Adipose tissue (tissue), 3 donors: ENCODE data around the gene PCDHGA7. TPM values are rescaled to one million over a fixed set of nuclear protein-coding genes. Genes with fewer than 3 reads are reported as not detected.
"Not testable (repeated sequence)": the region's sequence is repeated elsewhere in the genome, so short reads cannot be mapped to it uniquely, and the experiment has no call there.

Experiments used
- H3K27ac ChIP-seq: one replicate; pipeline ENCODE4 v1.5.1; 2013; ENCODE audit warnings: low read depth, low read length
- WGBS, 3 donors: extraction: QIAGEN DNeasy Blood & Tissue Kit; methylation state at CpG; one replicate each; pipeline ENCODE4 v1.1.7; 2013; 5-methylcytosine and 5-hydroxymethylcytosine counted together
- polyA plus RNA-seq, 3 donors: library from polyadenylated mRNA; stranded (reverse); fragments of 200-250 nt; gene quantifications; one replicate each; pipeline ENCODE4 v1.2.3, GENCODE V29; 2013
- donor health status: healthy with polysubstance abuse.
- donor health status: Bipolar disorder and iron deficiency.
- donor health status: healthy.

PCDHGA7 gene
- polyA plus RNA-seq = under 1 TPM; 0.11 to 0.38 (median 0.31) TPM

- WGBS, 3 donors = 12 to 15% (median 14%) methylated on average over 37 of the region's 37 CpGs
Observed at GRCh38 chr5:141382469-141383294, at the start of gene PCDHGA7. Gene PCDHGA7, plus strand, starts transcription at chr5:141382742. Its CDS starts 158 bp downstream, at chr5:141382900.

GRCh38 chr5:141338538-141339306 lies 43.8 kb upstream of the PCDHGA7 start, which contains the start of gene PCDHGA2:
Gene PCDHGA2, plus strand, starts transcription at chr5:141338760.
- 8 to 11% (median 10%) methylated on average over 27 of the region's 27 CpGs for WGBS, 3 donors
- H3K27ac ChIP-seq = no peak within 1 kb of the TSS

More at GRCh38 chr5:141382469-141383294, at the start of gene PCDHGA7:
- no peak within 1 kb of the TSS for H3K27ac ChIP-seq

- WGBS, 3 donors = 52 to 67% (median 60%) methylated on average over 26 to 45 of the region's 45 CpGs
Observed at GRCh38 chr5:141340781-141341354, 41.7 kb upstream of the PCDHGA7 start.

GRCh38 chr5:141342773-141343172 lies 39.8 kb upstream of the PCDHGA7 start:
- H3K27ac ChIP-seq = no peak overlapping the region
- 12 to 31% (median 14%) methylated on average over 1 of the region's 1 CpG for WGBS, 3 donors

More at GRCh38 chr5:141340781-141341354, 41.7 kb upstream of the PCDHGA7 start:
- H3K27ac ChIP-seq = not testable (repeated sequence)

- 22 to 25% (median 23%) methylated on average over 9 of the region's 9 CpGs for WGBS, 3 donors
- no peak within 1 kb of the TSS for H3K27ac ChIP-seq
Observed at GRCh38 chr5:141343242-141343952, 39.1 kb upstream of the PCDHGA7 start, which contains the start of gene PCDHGA3. Gene PCDHGA3, plus strand, starts transcription at chr5:141343829. Its CDS starts 205 bp downstream, at chr5:141344034.

- H3K27ac ChIP-seq = no peak overlapping the region
- 21 to 24% (median 22%) methylated on average over 31 of the region's 31 CpGs for WGBS, 3 donors
Observed at GRCh38 chr5:141343953-141344463, 38.5 kb upstream of the PCDHGA7 start.

GRCh38 chr5:141345327-141345726 lies 37.2 kb upstream of the PCDHGA7 start:
- WGBS, 3 donors = 29 to 38% (median 32%) methylated on average over 20 of the region's 20 CpGs
- no peak overlapping the region for H3K27ac ChIP-seq

GRCh38 chr5:141346017-141346416 lies 36.5 kb upstream of the PCDHGA7 start:
- not testable (repeated sequence) for H3K27ac ChIP-seq
- 37 to 42% (median 39%) methylated on average over 20 to 24 of the region's 35 CpGs for WGBS, 3 donors

- 19 to 25% (median 23%) methylated on average over 29 of the region's 29 CpGs for WGBS, 3 donors
- H3K27ac ChIP-seq = no peak within 1 kb of the TSS
Observed at GRCh38 chr5:141349917-141350619, 32.5 kb upstream of the PCDHGA7 start, which contains the start of gene PCDHGB1. Gene PCDHGB1, plus strand, starts transcription at chr5:141350099. Its CDS starts 162 bp downstream, at chr5:141350261.

- 32 to 35% (median 34%) methylated on average over 31 to 32 of the region's 36 CpGs for WGBS, 3 donors
- H3K27ac ChIP-seq = no peak overlapping the region
Observed at GRCh38 chr5:141351591-141351990, 31.0 kb upstream of the PCDHGA7 start.

- no peak within 1 kb of the TSS for H3K27ac ChIP-seq
- WGBS, 3 donors = 14 to 15% (median 15%) methylated on average over 29 of the region's 29 CpGs
Observed at GRCh38 chr5:141354900-141355469, 27.6 kb upstream of the PCDHGA7 start, which contains the start of gene PCDHGA4. Gene PCDHGA4, plus strand, starts transcription at chr5:141355021. Its CDS starts 87 bp downstream, at chr5:141355108.

- H3K27ac ChIP-seq = no peak overlapping the region
- WGBS, 3 donors = 47 to 50% (median 48%) methylated on average over 24 of the region's 24 CpGs
Observed at GRCh38 chr5:141355641-141356040, 26.9 kb upstream of the PCDHGA7 start.

GRCh38 chr5:141356133-141356532 lies 26.4 kb upstream of the PCDHGA7 start:
- WGBS, 3 donors = 68 to 72% (median 69%) methylated on average over 5 of the region's 5 CpGs
- H3K27ac ChIP-seq = no peak overlapping the region

GRCh38 chr5:141356950-141357349 lies 25.6 kb upstream of the PCDHGA7 start:
- no peak overlapping the region for H3K27ac ChIP-seq
- WGBS, 3 donors = 40 to 48% (median 43%) methylated on average over 19 of the region's 19 CpGs

GRCh38 chr5:141359790-141360426 lies 22.6 kb upstream of the PCDHGA7 start, which contains the start of gene PCDHGB2:
Gene PCDHGB2, plus strand, starts transcription at chr5:141359994. Its CDS starts 142 bp downstream, at chr5:141360136.
- WGBS, 3 donors = 13 to 19% (median 17%) methylated on average over 24 of the region's 24 CpGs
- no peak within 1 kb of the TSS for H3K27ac ChIP-seq

- WGBS, 3 donors = 29 to 39% (median 33%) methylated on average over 15 of the region's 15 CpGs
- H3K27ac ChIP-seq = no peak overlapping the region
Observed at GRCh38 chr5:141360685-141361084, 21.9 kb upstream of the PCDHGA7 start.
